A549 (cell line): ENCODE measurements around the gene TMEM125. TPM values are rescaled to one million over a fixed set of nuclear protein-coding genes. Genes with fewer than 3 reads are reported as not detected.

Experiments used
- ATAC-seq, 2 experiments: fragments of 200-7000 bp in 1 of 2; fragments of >200 bp in 1 of 2; cut with Nextera tagmentation in 1 of 2; cut with Tn5 transposase in 1 of 2; 3 replicates each; pipeline versions ENCODE4 v1.8.0 to v1.9.1; 2018 to 2020; ENCODE audit warnings: mild to moderate bottlenecking in 1 of 2, moderate library complexity in 1 of 2
- CTCF ChIA-PET: fragments of 300-600 bp; sonication (Branson Sonifier 250); formaldehyde crosslinking; extraction: SDS; loops from one replicate; lab custom pipeline; 2021; ENCODE audit warnings: antibody characterized with exemption, inconsistent platforms; lab: Yijun Ruan, JAX
- POLR2A ChIA-PET: fragments of 350-600 bp; formaldehyde crosslinking; extraction: SDS; loops from one replicate; lab custom pipeline; 2021; ENCODE audit warnings: antibody characterized with exemption, inconsistent platforms; lab: Yijun Ruan, JAX
- DNase-seq, 2 experiments: peaks; one replicate each; pipeline versions ENCODE4 v3.0.0 to v3.0.0-alpha.2; 2011 to 2016; ENCODE audit warnings: low read depth in 1 of 2, low spot score in 1 of 2
- FAIRE-seq: peaks from 2 replicates; lab custom pipeline; 2011; peaks lifted over from hg19 to GRCh38; lab: Jason Lieb, UNC
- H3K27ac ChIP-seq, 2 experiments: fragments of >200 bp; sonication (Bioruptor Twin); formaldehyde crosslinking; 3 replicates each; pipeline ENCODE4 v1.5.1; 2016 to 2017
- H3K4me1 ChIP-seq: fragments of >200 bp; sonication (Bioruptor Twin); formaldehyde crosslinking; 3 replicates; pipeline ENCODE4 v1.6.1; 2016
- H3K4me2 ChIP-seq: fragments of >200 bp; sonication (Bioruptor Twin); formaldehyde crosslinking; 3 replicates; pipeline ENCODE4 v1.6.1; 2016
- H3K4me3 ChIP-seq: fragments of >200 bp; sonication (Bioruptor Twin); formaldehyde crosslinking; 3 replicates; pipeline ENCODE4 v1.5.1; 2016
- H3K9me3 ChIP-seq: fragments of >200 bp; sonication (Bioruptor Twin); formaldehyde crosslinking; 3 replicates; pipeline ENCODE4 v1.6.1; 2016
- BHLHE40 ChIP-seq: IDR thresholded peaks from 2 replicates; pipeline ENCODE4 v1.6.1; 2012; ENCODE audit warnings: low read depth, low read length, inconsistent platforms
- CBX2 ChIP-seq: fragments of 200-600 bp; sonication (generic); IDR thresholded peaks from 2 replicates; pipeline ENCODE4 v1.6.1; 2016; ENCODE audit warnings: low read depth, mild to moderate bottlenecking, borderline replicate concordance
- CBX8 ChIP-seq: fragments of 200-600 bp; sonication (generic); IDR thresholded peaks from 2 replicates; pipeline ENCODE4 v1.6.1; 2016
- CEBPB ChIP-seq, 2 experiments: fragments of >200 bp in 1 of 2; sonication (Bioruptor Twin) in 1 of 2; formaldehyde crosslinking in 1 of 2; IDR thresholded peaks; 2 replicates each; pipeline ENCODE4 v1.6.1; 2012 to 2016
- CHD2 ChIP-seq: fragments of 150-350 bp; IDR thresholded peaks from 2 replicates; pipeline ENCODE4 v1.6.1; 2014; ENCODE audit warnings: low read length; ENCODE audit not compliant: partially characterized antibody
- CTCF ChIP-seq: fragments of >200 bp; sonication (Bioruptor Twin); formaldehyde crosslinking; IDR thresholded peaks from 3 replicates; pipeline ENCODE4 v1.5.1; 2016
- EHMT2 ChIP-seq: fragments of 200-600 bp; sonication (generic); IDR thresholded peaks from 2 replicates; pipeline ENCODE4 v1.6.1; 2016; ENCODE audit warnings: antibody characterized with exemption, low read depth, mild to moderate bottlenecking, moderate library complexity
- ELK1 ChIP-seq: fragments of 150-350 bp; IDR thresholded peaks from 2 replicates; pipeline ENCODE4 v1.6.1; 2014; ENCODE audit warnings: low read depth, mild to moderate bottlenecking, low read length
- ESRRA ChIP-seq: fragments of 150-350 bp; IDR thresholded peaks from 2 replicates; pipeline ENCODE4 v1.6.1; 2014; ENCODE audit warnings: mild to moderate bottlenecking, low read length, borderline replicate concordance
- FOSL2 ChIP-seq, 2 experiments: fragments of 450-650 bp in 1 of 2; fragments of >200 bp in 1 of 2; sonication (Bioruptor Twin) in 1 of 2; formaldehyde crosslinking; IDR thresholded peaks; 2 replicates each; pipeline versions ENCODE4 v1.5.0 to v1.6.1; 2016 to 2020; ENCODE audit warnings: mild to moderate bottlenecking in 1 of 2, moderate library complexity in 1 of 2
- FOXS1 ChIP-seq: fragments of 250-450 bp; sonication (Bioruptor Pico); IDR thresholded peaks from 2 replicates; pipeline ENCODE4 v1.5.0; 2020; ENCODE audit warnings: mild to moderate bottlenecking, moderate library complexity
- GATA3 ChIP-seq: IDR thresholded peaks from 2 replicates; pipeline ENCODE4 v1.6.1; 2012; ENCODE audit warnings: borderline replicate concordance
- HDAC2 ChIP-seq: fragments of 200-600 bp; sonication (generic); IDR thresholded peaks from 2 replicates; pipeline ENCODE4 v1.6.1; 2016
- HES2 ChIP-seq: fragments of >200 bp; sonication (Bioruptor Twin); formaldehyde crosslinking; IDR thresholded peaks from 2 replicates; pipeline ENCODE4 v1.6.1; 2016
- HEYL ChIP-seq: fragments of 250-450 bp; sonication (Bioruptor Pico); IDR thresholded peaks from 2 replicates; pipeline ENCODE4 v1.8.0; 2021; ENCODE audit warnings: mild to moderate bottlenecking, moderate library complexity
- HOXB13 ChIP-seq: fragments of 250-450 bp; sonication (Bioruptor Pico); IDR thresholded peaks from 2 replicates; pipeline ENCODE4 v1.5.0; 2020; ENCODE audit warnings: low read depth, mild to moderate bottlenecking, moderate library complexity
- HOXB5 ChIP-seq: fragments of 250-450 bp; sonication (Bioruptor Pico); IDR thresholded peaks from 2 replicates; pipeline ENCODE4 v1.5.0; 2020; ENCODE audit warnings: mild to moderate bottlenecking, moderate library complexity
- MAFK ChIP-seq: fragments of 450-650 bp; IDR thresholded peaks from 2 replicates; pipeline ENCODE4 v1.6.1; 2014; ENCODE audit not compliant: partially characterized antibody
- MAX ChIP-seq: IDR thresholded peaks from 2 replicates; pipeline ENCODE4 v1.6.1; 2012
- MYC ChIP-seq: IDR thresholded peaks from 2 replicates; pipeline ENCODE4 v1.6.1; 2012; ENCODE audit warnings: mild to moderate bottlenecking, inconsistent platforms, low read length, improper control_type of control experiment, borderline replicate concordance
- PHF8 ChIP-seq: fragments of 200-600 bp; sonication (generic); IDR thresholded peaks from 2 replicates; pipeline ENCODE4 v1.6.1; 2016; ENCODE audit warnings: low read depth, mild to moderate bottlenecking, antibody characterized with exemption, moderate library complexity, borderline replicate concordance
- POLR2AphosphoS2 ChIP-seq: conservative IDR thresholded peaks from 2 replicates; pipeline ENCODE4 v1.6.1; 2012; ENCODE audit warnings: low read length, improper control_type of control experiment, inconsistent platforms
- REST ChIP-seq: fragments of 200-600 bp; sonication (generic); IDR thresholded peaks from 2 replicates; pipeline ENCODE4 v1.6.1; 2016; ENCODE audit warnings: antibody characterized with exemption, mild to moderate bottlenecking, moderate library complexity
- RNF2 ChIP-seq: fragments of 200-600 bp; sonication (generic); IDR thresholded peaks from 2 replicates; pipeline ENCODE4 v1.6.1; 2016; ENCODE audit warnings: low read depth, mild to moderate bottlenecking, antibody characterized with exemption, moderate library complexity, borderline replicate concordance
- SMC3 ChIP-seq: fragments of >200 bp; sonication (Bioruptor Twin); formaldehyde crosslinking; IDR thresholded peaks from 3 replicates; pipeline ENCODE4 v1.6.1; 2018; ENCODE audit warnings: inconsistent platforms
- SREBF2 ChIP-seq: fragments of 450-650 bp; IDR thresholded peaks from 2 replicates; pipeline ENCODE4 v1.6.1; 2014; ENCODE audit warnings: mild to moderate bottlenecking, moderate library complexity
- TFCP2L1 ChIP-seq: fragments of 250-450 bp; sonication (Bioruptor Pico); IDR thresholded peaks from 2 replicates; pipeline ENCODE4 v1.5.0; 2021; ENCODE audit warnings: mild to moderate bottlenecking
- ZNF302 ChIP-seq: fragments of 250-450 bp; sonication (Bioruptor Pico); IDR thresholded peaks from 2 replicates; pipeline ENCODE4 v1.9.0; 2021; ENCODE audit warnings: inconsistent platforms, mild to moderate bottlenecking, moderate library complexity
- WGBS: methylation state at CpG from one replicate; pipeline ENCODE4 v1.1.6; 2017; ENCODE audit errors: missing lambda C conversion rate; 5-methylcytosine and 5-hydroxymethylcytosine counted together
- polyA plus RNA-seq, 4 experiments: library from polyadenylated mRNA; depleted of rRNA in 3 of 4; stranded (reverse); fragments of >200 nt; fragmentation: RNase III in 1 of 4; extraction: RNeasy Plus Mini Kit Qiagen cat#74134 plus additional on column Dnase treatment in 1 of 4; gene quantifications; 2 replicates in 3 of 4; 3 replicates in 1 of 4; pipeline ENCODE4 v1.2.3, GENCODE V29; 2011 to 2017

The TMEM125 gene
- polyA plus RNA-seq, 2 of the 4 experiments (the other 2 are of a cell fraction) = not detected

GRCh38 chr1:43271186-43272118 is 1.7 kb downstream of the TMEM125 start:
- Histone ChIP-seq H3K27ac (no peak overlapping the region), H3K4me1 (no peaks in the 10 kb centered on the region), H3K9me3 (no peaks in the 10 kb centered on the region), H3K4me3 (no peak overlapping the region), H3K4me2 (no peak overlapping the region)
- TF ChIP-seq GATA3 = no peak
- no peak for TF ChIP-seq CEBPB (IDR thresholded peaks at IDR 0.05)
- TF ChIP-seq CHD2 = no peak
- no peak for TF ChIP-seq CBX2
- no peak for TF ChIP-seq HES2
- TF ChIP-seq HOXB13 (CRISPR knock-in tag) = no peak
- TF ChIP-seq FOXS1 (CRISPR knock-in tag) = no peak
- no peak for TF ChIP-seq ZNF302 (CRISPR knock-in tag)
- TF ChIP-seq HOXB5 = no peak
- no peak for TF ChIP-seq SREBF2
- TF ChIP-seq MAX = no peak
- TF ChIP-seq ESRRA = no peak
- TF ChIP-seq MYC = no peak
- TF ChIP-seq MAFK = no peak
- no peak for TF ChIP-seq TFCP2L1 (CRISPR knock-in tag)
- TF ChIP-seq SMC3 = no peak
- TF ChIP-seq POLR2AphosphoS2 = no peak
- no peak for TF ChIP-seq CBX8
- TF ChIP-seq HEYL (CRISPR knock-in tag) = no peak
- no peak for TF ChIP-seq RNF2
- WGBS = 60% methylated on average over 12 of the region's 12 CpGs
- DNase-seq = no peak
- no peak for FAIRE-seq
- CTCF ChIA-PET = interaction anchor here (0.9 to 1.4 kb wide), 2 partner anchors 11 to 14 kb away, joined by 3 to 4 read pairs; partner anchors contain the start of gene C1orf210
- POLR2A ChIA-PET = no interaction called here
- ATAC-seq = no peak

GRCh38 chr1:43272161-43272560 is 2.4 kb downstream of the TMEM125 start:
- Histone ChIP-seq H3K4me3 (no peak overlapping the region), H3K27ac (no peak overlapping the region), H3K4me2 (no peak overlapping the region), H3K9me3 (no peaks in the 10 kb centered on the region), H3K4me1 (no peaks in the 10 kb centered on the region)
- CTCF ChIA-PET = interaction anchor here (0.6 to 1.4 kb wide), 3 partner anchors 11 to 298 kb away, joined by 3 to 4 read pairs (median 3); partner anchors contain the start of gene C1orf210
- ATAC-seq (no peak), FAIRE-seq (no peak), DNase-seq (no peak)
- 74% methylated on average over 8 of the region's 9 CpGs for WGBS
- POLR2A ChIA-PET = no interaction called here
- TF ChIP-seq CTCF = no peak
- TF ChIP-seq HDAC2 = no peak
- no peak for TF ChIP-seq PHF8
- TF ChIP-seq BHLHE40 = no peak
- TF ChIP-seq ELK1 = no peak
- no peak for TF ChIP-seq CHD2
- TF ChIP-seq EHMT2 = no peak
- TF ChIP-seq SMC3 = no peak
- TF ChIP-seq FOSL2 (IDR thresholded peaks at IDR 0.05) = no peak
- no peak for TF ChIP-seq FOSL2 (CRISPR knock-in tag; IDR thresholded peaks at IDR 0.05)
- TF ChIP-seq REST = no peak
- no peak for TF ChIP-seq CEBPB (IDR thresholded peaks at IDR 0.05)
- no peak for TF ChIP-seq HOXB5
